Naive thymus-derived CD4-positive, alpha-beta T cell (primary cell): Measurements from ENCODE around the gene ATAD1. TPM values are rescaled to one million over a fixed set of nuclear protein-coding genes. Genes with fewer than 3 reads are reported as not detected.
"Not testable (repeated sequence)": the region's sequence is repeated elsewhere in the genome, so short reads cannot be mapped to it uniquely, and the experiment has no call there.

Experiments
- ATAC-seq: fragments of 150-1000 bp; cut with Tn5 transposase; 2 replicates; pipeline ENCODE4 v1.10.0; 2021; ENCODE audit warnings: mild to moderate bottlenecking, moderate library complexity
- CTCF ChIA-PET: fragments of 350-600 bp; sonication (Branson Sonifier 250); formaldehyde crosslinking; loops from one replicate; lab custom pipeline; 2021; ENCODE audit warnings: antibody characterized with exemption; lab: Charles Lee
- POLR2A ChIA-PET: fragments of 350-600 bp; sonication (Branson Sonifier 250); formaldehyde crosslinking; loops from one replicate; lab custom pipeline; 2021; ENCODE audit warnings: antibody characterized with exemption, inconsistent platforms; lab: Charles Lee
- DNase-seq, 9 donors: peaks; one replicate each; pipeline versions ENCODE4 v3.0.0 to v3.0.0-alpha.2; 2020 to 2022; ENCODE audit warnings: mixed read lengths in 1 of 9
- H3K27ac ChIP-seq: one replicate; pipeline ENCODE4 v1.7.0; 2013; ENCODE audit warnings: mild to moderate bottlenecking, low read depth, low read length, moderate library complexity
- H3K27me3 ChIP-seq, 2 donors: one replicate each; pipeline ENCODE4 v1.7.0; 2013; ENCODE audit warnings: low read length in 2 of 2, mild to moderate bottlenecking in 2 of 2, moderate library complexity in 2 of 2; ENCODE audit not compliant: control insufficient read depth in 2 of 2, insufficient read depth in 2 of 2
- H3K36me3 ChIP-seq, 3 experiments: 1 replicate in 2 of 3; 2 replicates in 1 of 3; pipeline ENCODE4 v1.7.0; 2013; ENCODE audit warnings: low read length in 3 of 3, mild to moderate bottlenecking in 3 of 3, moderate library complexity in 1 of 3; ENCODE audit not compliant: insufficient read depth in 3 of 3, control insufficient read depth in 2 of 3
- H3K4me1 ChIP-seq, 2 donors: one replicate each; pipeline ENCODE4 v1.7.0; 2013; ENCODE audit warnings: low read length in 2 of 2, mild to moderate bottlenecking in 2 of 2, moderate library complexity in 1 of 2; ENCODE audit not compliant: control insufficient read depth in 2 of 2, insufficient read depth in 2 of 2
- H3K4me3 ChIP-seq: 2 replicates; pipeline ENCODE4 v1.7.0; 2013; ENCODE audit warnings: mild to moderate bottlenecking, low read length
- H3K9me3 ChIP-seq, 3 experiments: 1 replicate in 2 of 3; 2 replicates in 1 of 3; pipeline ENCODE4 v1.7.0; 2013; ENCODE audit warnings: low read length in 3 of 3; ENCODE audit not compliant: control insufficient read depth in 2 of 3
- H3K27ac Mint-ChIP-seq, 9 donors: one replicate each; pipeline ENCODE4 v1.8.0; 2020 to 2022; ENCODE audit warnings: mixed read lengths in 9 of 9, mild to moderate bottlenecking in 8 of 9, moderate library complexity in 5 of 9, inconsistent platforms in 2 of 9
- H3K27me3 Mint-ChIP-seq, 5 donors: one replicate each; pipeline ENCODE4 v1.8.0; 2021 to 2022; ENCODE audit warnings: mixed read lengths in 5 of 5, mild to moderate bottlenecking in 1 of 5
- H3K36me3 Mint-ChIP-seq, 5 donors: one replicate each; pipeline ENCODE4 v1.8.0; 2020 to 2022; ENCODE audit warnings: mixed read lengths in 5 of 5, mild to moderate bottlenecking in 3 of 5, inconsistent platforms in 1 of 5
- H3K4me1 Mint-ChIP-seq, 7 donors: one replicate each; pipeline ENCODE4 v1.8.0; 2020 to 2022; ENCODE audit warnings: mixed read lengths in 7 of 7, mild to moderate bottlenecking in 3 of 7, inconsistent platforms in 1 of 7
- H3K4me3 Mint-ChIP-seq, 10 donors: one replicate each; pipeline ENCODE4 v1.8.0; 2020 to 2022; ENCODE audit warnings: mild to moderate bottlenecking in 10 of 10, mixed read lengths in 10 of 10, moderate library complexity in 6 of 10, inconsistent platforms in 2 of 10
- H3K9me3 Mint-ChIP-seq, 11 donors: one replicate each; pipeline ENCODE4 v1.8.0; 2020 to 2022; ENCODE audit warnings: mixed read lengths in 11 of 11, mild to moderate bottlenecking in 4 of 11, inconsistent platforms in 1 of 11, moderate library complexity in 1 of 11
- intact Hi-C, 2 donors: fragments of 100-400 bp; cut with micrococcal nuclease; formaldehyde crosslinking; loops; one replicate each; pipeline ENCODE4 v1.15.1; 2023
- polyA plus RNA-seq, 2 donors: library from polyadenylated mRNA; unstranded; fragments of 300-500 nt; fragmentation: Illumina TruSeq; gene quantifications; one replicate each; pipeline ENCODE4 v1.2.3, GENCODE V29; 2021
- total RNA-seq, 6 experiments: library from RNA in 5 of 6; stranded (reverse) in 5 of 6; gene quantifications; 1 replicate in 5 of 6; 2 replicates in 1 of 6; pipeline ENCODE4 v1.2.3 and lab custom pipeline; 2021 to 2026

ATAD1 gene
- total and polyA plus RNA-seq, 7 experiments from 2014 or later = 33.5 to 53.4 (median 38.6) TPM

- ChIA-PET CTCF (interaction anchor here (1.4 kb wide), 1 partner anchor 49 kb away, joined by 3 read pairs; no protein-coding TSS in a partner anchor), POLR2A (no interaction called here)
- no peak for DNase-seq
- Mint-ChIP-seq H3K9me3 (peaks cover 1 to 35% (median 13%) of the 10 kb centered on the region in 11 donors), H3K4me1 (peaks cover 23 to 72% (median 50%) of the 10 kb centered on the region in 7 donors), H3K27ac (peak overlapping the region in 1 of 9 donors; percentile 10), H3K27me3 (no peaks in the 10 kb centered on the region), H3K36me3 (peaks cover 18 to 74% (median 68%) of the 10 kb centered on the region in 5 donors), H3K4me3 (no peak overlapping the region)
- Histone ChIP-seq H3K27me3 (no peaks in the 10 kb centered on the region), H3K36me3 (peaks cover 0 to 12% (median 0%) of the 10 kb centered on the region in 3 experiments), H3K27ac (no peak overlapping the region), H3K4me1 (no peaks in the 10 kb centered on the region), H3K4me3 (no peak overlapping the region), H3K9me3 (no peaks in the 10 kb centered on the region)
- no peak for ATAC-seq
- intact Hi-C loops = no loop called here
These were observed 14.2 kb downstream of the ATAD1 start for GRCh38 chr10:87803831-87804230.

- Mint-ChIP-seq H3K4me3 (no peak overlapping the region), H3K27ac (peak overlapping the region in 1 of 9 donors; percentile 10), H3K27me3 (no peaks in the 10 kb centered on the region), H3K4me1 (peaks cover 23 to 77% (median 55%) of the 10 kb centered on the region in 7 donors), H3K36me3 (peaks cover 18 to 74% (median 70%) of the 10 kb centered on the region in 5 donors), H3K9me3 (peaks cover 1 to 35% (median 13%) of the 10 kb centered on the region in 11 donors)
- Histone ChIP-seq H3K9me3 (no peaks in the 10 kb centered on the region), H3K36me3 (peaks cover 0 to 12% (median 0%) of the 10 kb centered on the region in 3 experiments), H3K4me1 (no peaks in the 10 kb centered on the region), H3K27me3 (no peaks in the 10 kb centered on the region), H3K27ac (no peak overlapping the region), H3K4me3 (no peak overlapping the region)
- intact Hi-C loops = no loop called here
- ATAC-seq (no peak), DNase-seq (no peak)
- ChIA-PET POLR2A (no interaction called here), CTCF (interaction anchor here (1.4 kb wide), 1 partner anchor 49 kb away, joined by 3 read pairs; no protein-coding TSS in a partner anchor)
These were observed 14.7 kb downstream of the ATAD1 start for GRCh38 chr10:87803328-87803727.

- H3K4me1 ChIP-seq, intact Hi-C loops, ATAC-seq, H3K27me3 ChIP-seq, H3K27ac ChIP-seq, H3K9me3 ChIP-seq, H3K4me3 ChIP-seq, H3K27ac Mint-ChIP-seq, H3K4me3 Mint-ChIP-seq, H3K27me3 Mint-ChIP-seq, CTCF ChIA-PET: not testable (repeated sequence)
- Mint-ChIP-seq H3K9me3 (peaks cover 1 to 35% (median 13%) of the 10 kb centered on the region in 11 donors), H3K36me3 (peaks cover 18 to 78% (median 72%) of the 10 kb centered on the region in 5 donors), H3K4me1 (peaks cover 28 to 79% (median 63%) of the 10 kb centered on the region in 7 donors)
- DNase-seq = peak in 2 of 9 donors; percentile 5 to 11
- H3K36me3 ChIP-seq = peaks cover 0 to 17% (median 0%) of the 10 kb centered on the region in 3 experiments
- POLR2A ChIA-PET = interaction anchor here (0.6 kb wide), 1 partner anchor 365 kb away, joined by 3 read pairs; no protein-coding TSS in a partner anchor
These were observed 16.1 kb downstream of the ATAD1 start for GRCh38 chr10:87801813-87802435.

- peaks cover 18 to 57% (median 51%) of the 10 kb centered on the region in 5 donors for H3K36me3 Mint-ChIP-seq
- ChIA-PET CTCF (interaction anchor here (0.6 kb wide), 1 partner anchor 14 kb away, joined by 3 read pairs; no protein-coding TSS in a partner anchor), POLR2A (no interaction called here)
- H3K4me1 Mint-ChIP-seq = peaks cover 15 to 74% (median 59%) of the 10 kb centered on the region in 7 donors
- ATAC-seq = no peak
- no peak for DNase-seq
- no peak overlapping the region for H3K4me3 ChIP-seq
- no peak overlapping the region for H3K27ac ChIP-seq
- H3K27me3 Mint-ChIP-seq = no peaks in the 10 kb centered on the region
- peaks cover 0 to 12% of the 10 kb centered on the region in 2 donors for H3K4me1 ChIP-seq
- H3K27ac Mint-ChIP-seq = peak overlapping the region in 1 of 9 donors; percentile 46
- no peaks in the 10 kb centered on the region for H3K27me3 ChIP-seq
- intact Hi-C loops = no loop called here
- peaks cover 1 to 35% (median 13%) of the 10 kb centered on the region in 11 donors for H3K9me3 Mint-ChIP-seq
- H3K36me3 ChIP-seq = peaks cover 0 to 17% (median 0%) of the 10 kb centered on the region in 3 experiments
- H3K9me3 ChIP-seq = no peaks in the 10 kb centered on the region
- peak overlapping the region in 1 of 10 donors; percentile 30 for H3K4me3 Mint-ChIP-seq
These were observed 18.2 kb downstream of the ATAD1 start for GRCh38 chr10:87799860-87800259.

GRCh38 chr10:87798082-87798481 is 19.9 kb downstream of the ATAD1 start:
- peaks cover 0 to 11% (median 0%) of the 10 kb centered on the region in 3 experiments for H3K36me3 ChIP-seq
- H3K36me3 Mint-ChIP-seq = peaks cover 8 to 40% (median 38%) of the 10 kb centered on the region in 5 donors
- POLR2A ChIA-PET = interaction anchor here (1.1 kb wide), 1 partner anchor 20 kb away, joined by 4 read pairs; the partner anchor contains the start of gene ATAD1
- no peaks in the 10 kb centered on the region for H3K27me3 ChIP-seq
- H3K4me3 ChIP-seq = no peak overlapping the region
- H3K27me3 Mint-ChIP-seq = no peaks in the 10 kb centered on the region
- peak overlapping the region in 5 of 10 donors; percentile 14 to 58 (median 35) for H3K4me3 Mint-ChIP-seq
- peaks cover 0 to 20% (median 4%) of the 10 kb centered on the region in 11 donors for H3K9me3 Mint-ChIP-seq
- no peak for DNase-seq
- intact Hi-C loops = loop anchor here in 1 of 2 donors (1.0 kb wide), 1 partner anchor 9 kb away; no protein-coding TSS in a partner anchor
- ATAC-seq = no peak
- H3K27ac ChIP-seq = no peak overlapping the region
- no peaks in the 10 kb centered on the region for H3K9me3 ChIP-seq
- CTCF ChIA-PET = no interaction called here
- H3K27ac Mint-ChIP-seq = peak overlapping the region in 7 of 9 donors; percentile 12 to 90 (median 59)
- H3K4me1 ChIP-seq = peaks cover 0 to 15% of the 10 kb centered on the region in 2 donors
- peaks cover 22 to 78% (median 66%) of the 10 kb centered on the region in 7 donors for H3K4me1 Mint-ChIP-seq

- H3K27me3 Mint-ChIP-seq = no peaks in the 10 kb centered on the region
- Histone ChIP-seq H3K9me3 (no peaks in the 10 kb centered on the region), H3K4me3 (no peak overlapping the region), H3K36me3 (peaks cover 0 to 25% (median 10%) of the 10 kb centered on the region in 3 experiments), H3K27me3 (no peaks in the 10 kb centered on the region), H3K27ac (no peak overlapping the region), H3K4me1 (peaks cover 0 to 15% of the 10 kb centered on the region in 2 donors)
- POLR2A ChIA-PET = no interaction called here
- DNase-seq (no peak), ATAC-seq (no peak)
- peaks cover 18 to 74% (median 62%) of the 10 kb centered on the region in 7 donors for H3K4me1 Mint-ChIP-seq
- peak overlapping the region in 8 of 9 donors; percentile 32 to 77 (median 65) for H3K27ac Mint-ChIP-seq
- intact Hi-C loops = no loop called here
- peaks cover 0 to 2% (median 0%) of the 10 kb centered on the region in 11 donors for H3K9me3 Mint-ChIP-seq
- H3K4me3 Mint-ChIP-seq = no peak overlapping the region
- H3K36me3 Mint-ChIP-seq = peaks cover 3 to 31% (median 16%) of the 10 kb centered on the region in 5 donors
- CTCF ChIA-PET = no interaction called here
These were observed 23.7 kb downstream of the ATAD1 start for GRCh38 chr10:87794285-87794684.
